Keratinocyte (primary cell): ENCODE results near the gene LHFPL2. TPM values are rescaled to one million over a fixed set of nuclear protein-coding genes. Genes with fewer than 3 reads are reported as not detected.

Experiments used
- DNase-seq: peaks from one replicate; pipeline ENCODE4 v3.0.0-alpha.2; 2011; ENCODE audit warnings: low read depth, missing footprints, low spot score
- FAIRE-seq: peaks from 2 replicates; lab custom pipeline; 2011; peaks lifted over from hg19 to GRCh38; lab: Jason Lieb, UNC
- H2AFZ ChIP-seq: 2 replicates; pipeline ENCODE4 v1.6.0; 2012; ENCODE audit warnings: low read length, control low read depth, inconsistent platforms; ENCODE audit not compliant: control insufficient read depth
- H3K27ac ChIP-seq: 2 replicates; pipeline ENCODE4 v1.5.1; 2011; ENCODE audit warnings: low read length; ENCODE audit not compliant: control insufficient read depth, insufficient read depth
- H3K27me3 ChIP-seq: 3 replicates; pipeline ENCODE4 v1.6.0; 2011; ENCODE audit warnings: low read length; ENCODE audit not compliant: control insufficient read depth, insufficient read depth; ENCODE audit errors: extremely low read depth
- H3K36me3 ChIP-seq, 2 experiments: 2 replicates in 1 of 2; 3 replicates in 1 of 2; pipeline ENCODE4 v1.5.1; 2011; ENCODE audit warnings: low read length in 2 of 2, mild to moderate bottlenecking in 1 of 2; ENCODE audit not compliant: control insufficient read depth in 2 of 2, insufficient read depth in 2 of 2; ENCODE audit errors: extremely low read depth in 1 of 2
- H3K4me1 ChIP-seq: 3 replicates; pipeline ENCODE4 v1.5.1; 2011; ENCODE audit warnings: low read length; ENCODE audit not compliant: control insufficient read depth, insufficient read depth; ENCODE audit errors: extremely low read depth
- H3K4me2 ChIP-seq: 3 replicates; pipeline ENCODE4 v1.6.0; 2011; ENCODE audit warnings: low read depth, low read length; ENCODE audit not compliant: control insufficient read depth, insufficient read depth; ENCODE audit errors: extremely low read depth
- H3K4me3 ChIP-seq, 3 experiments: fragments of 200-600 bp in 1 of 3; sonication (generic) in 1 of 3; 2 replicates in 2 of 3; 3 replicates in 1 of 3; pipeline ENCODE4 v1.5.1; 2011 to 2016; ENCODE audit warnings: low read length in 3 of 3, mild to moderate bottlenecking in 3 of 3, control low read depth in 2 of 3, inconsistent platforms in 1 of 3, low read depth in 1 of 3, mixed read lengths in 1 of 3, mixed run types in 1 of 3, moderate library complexity in 1 of 3; ENCODE audit not compliant: control insufficient read depth in 2 of 3, insufficient read depth in 2 of 3; ENCODE audit errors: extremely low read depth in 1 of 3
- H3K79me2 ChIP-seq: 2 replicates; pipeline ENCODE4 v1.6.0; 2012; ENCODE audit warnings: low read length; ENCODE audit not compliant: control insufficient read depth, insufficient read depth
- H3K9ac ChIP-seq: 3 replicates; pipeline ENCODE4 v1.6.0; 2011; ENCODE audit warnings: low read length; ENCODE audit not compliant: control insufficient read depth, insufficient read depth; ENCODE audit errors: extremely low read depth
- H3K9me1 ChIP-seq: 3 replicates; pipeline ENCODE4 v1.6.0; 2011; ENCODE audit warnings: low read length; ENCODE audit not compliant: control insufficient read depth, insufficient read depth; ENCODE audit errors: extremely low read depth
- H3K9me3 ChIP-seq: 2 replicates; pipeline ENCODE4 v1.5.1; 2012; ENCODE audit warnings: low read depth, low read length; ENCODE audit not compliant: control insufficient read depth
- H4K20me1 ChIP-seq: 3 replicates; pipeline ENCODE4 v1.6.0; 2011; ENCODE audit warnings: low read length; ENCODE audit not compliant: control insufficient read depth, insufficient read depth; ENCODE audit errors: extremely low read depth
- CTCF ChIP-seq, 3 experiments: IDR thresholded peaks in 1 of 3; conservative IDR thresholded peaks in 1 of 3; optimal IDR thresholded peaks in 1 of 3; 2 replicates in 2 of 3; 3 replicates in 1 of 3; pipeline versions ENCODE3 to v1.5.1; 2011; ENCODE audit warnings: low read length in 3 of 3, mild to moderate bottlenecking in 3 of 3, moderate library complexity in 2 of 3, control low read depth in 1 of 3, inconsistent platforms in 1 of 3; ENCODE audit not compliant: insufficient read depth in 2 of 3; ENCODE audit errors: extremely low read depth in 1 of 3
- EZH2 ChIP-seq: IDR thresholded peaks from one replicate; pipeline ENCODE4 v1.6.1; 2012; ENCODE audit warnings: inconsistent platforms, mild to moderate bottlenecking, low read length, moderate library complexity
- dilution Hi-C: fragments of 300-500 bp; cut with MboI; formaldehyde crosslinking; loops from one replicate; pipeline ENCODE4 v1.7.0; 2020; ENCODE audit warnings: low sequenced_read_pairs; ENCODE audit not compliant: extremely low pct_ligation_motif_present
- polyA plus RNA-seq, 5 experiments: library from polyadenylated mRNA; depleted of rRNA in 3 of 5; stranded (reverse) in 3 of 5; stranded (forward) in 1 of 5; unstranded in 1 of 5; fragments of >200 nt; gene quantifications; 1 replicate in 1 of 5; 2 replicates in 3 of 5; 3 replicates in 1 of 5; pipeline versions ENCODE4 v1.2.1 to v1.2.3, GENCODE V29; 2011 to 2012; ENCODE audit warnings: missing spikeins in 2 of 5, low read depth in 1 of 5, low replicate concordance in 1 of 5

The LHFPL2 gene
- polyA plus RNA-seq, 1 donor (not counting 4 experiments of a cell fraction or from before 2014, with no cell fraction given): 11.4 TPM

GRCh38 chr5:78557601-78558000, 91.0 kb downstream of the LHFPL2 start:
- FAIRE-seq (no peak), DNase-seq (no peak)
- H3K27me3 ChIP-seq: no peaks in the 10 kb centered on the region
- peaks cover 0 to 12% of the 10 kb centered on the region in 2 experiments for H3K36me3 ChIP-seq
- H3K27ac ChIP-seq: no peak overlapping the region
- H3K4me1 ChIP-seq: peaks cover 10% of the 10 kb centered on the region
- H3K4me3 ChIP-seq: no peak overlapping the region
- H3K79me2 ChIP-seq: peaks cover 9% of the 10 kb centered on the region
- H2AFZ ChIP-seq: no peak overlapping the region
- no peak overlapping the region for H3K9ac ChIP-seq
- TF ChIP-seq EZH2 (no peak), CTCF (optimal IDR thresholded peaks at IDR 0.05 in 1 of 3, IDR thresholded peaks at IDR 0.05 in 1 of 3, conservative IDR thresholded peaks at IDR 0.05 in 1 of 3; ENCODE audit: extremely low read depth in 1 of 3, insufficient read depth in 2 of 3, low read length in 3 of 3) (no peak)
- H4K20me1 ChIP-seq: no peaks in the 10 kb centered on the region
- no peak overlapping the region for H3K4me2 ChIP-seq
- H3K9me1 ChIP-seq: no peaks in the 10 kb centered on the region
- dilution Hi-C loops: no loop called here
- H3K9me3 ChIP-seq: no peaks in the 10 kb centered on the region

DNA sequence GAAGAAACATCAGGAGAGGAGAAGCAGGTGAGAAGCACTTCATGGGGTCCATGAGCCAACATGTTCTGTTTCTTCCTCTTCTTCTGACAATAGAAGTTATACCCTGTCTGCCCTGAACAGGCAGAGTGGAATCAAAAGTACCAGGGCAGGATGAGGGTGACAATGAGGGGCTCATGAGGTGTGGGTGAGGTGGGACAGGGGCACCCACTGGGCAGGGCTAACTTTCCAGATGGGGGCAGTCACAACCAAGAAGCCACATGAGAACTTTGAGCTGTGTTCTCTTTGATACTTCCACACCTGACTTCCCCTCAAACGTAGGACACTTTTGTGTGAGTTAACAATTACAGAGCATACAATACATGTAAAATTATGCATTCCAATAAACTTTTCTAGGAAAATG, 92.7 kb downstream of the LHFPL2 start:
- FAIRE-seq: no peak

More for the DNA sequence above, 92.7 kb downstream of the LHFPL2 start:
- no peak for DNase-seq
- Histone ChIP-seq H4K20me1 (no peaks in the 10 kb centered on the region), H3K9me1 (no peaks in the 10 kb centered on the region), H3K27me3 (no peaks in the 10 kb centered on the region), H3K4me3 (no peak overlapping the region), H3K36me3 (peaks cover 0 to 6% of the 10 kb centered on the region in 2 experiments), H2AFZ (no peak overlapping the region), H3K4me2 (no peak overlapping the region), H3K79me2 (peaks cover 6% of the 10 kb centered on the region), H3K9me3 (no peaks in the 10 kb centered on the region), H3K9ac (no peak overlapping the region), H3K27ac (no peak overlapping the region), H3K4me1 (peaks cover 10% of the 10 kb centered on the region)
- TF ChIP-seq CTCF (optimal IDR thresholded peaks at IDR 0.05 in 1 of 3, IDR thresholded peaks at IDR 0.05 in 1 of 3, conservative IDR thresholded peaks at IDR 0.05 in 1 of 3; ENCODE audit: extremely low read depth in 1 of 3, insufficient read depth in 2 of 3, low read length in 3 of 3): no peak
- no peak for TF ChIP-seq EZH2
- dilution Hi-C loops: no loop called here
